ENCODE results near the gene GLRX2. TPM values are rescaled to one million over a fixed set of nuclear protein-coding genes. Genes with fewer than 3 reads are reported as not detected.

The GLRX2 gene
- total and polyA plus RNA-seq, 2 donors (not counting 1 experiment from before 2014, with no cell fraction given), result 15.9 to 27.2 TPM

GRCh38 chr1:193068013-193068412, 37.2 kb downstream of the GLRX2 start:
- no peak overlapping the region for H2AFZ ChIP-seq (ENCODE audit: low read length)
- H3K9ac ChIP-seq (ENCODE audit: insufficient read depth, low read length), result no peak overlapping the region
- H3K4me2 ChIP-seq (ENCODE audit: extremely low read depth, insufficient read depth, low read length), result no peak overlapping the region
- H3K4me3 ChIP-seq (replicated peaks in 1 of 4; ENCODE audit: control extremely low read depth in 1 of 4, insufficient read depth in 1 of 4, low read depth in 3 of 4, low read length in 4 of 4), result no peak overlapping the region
- H3K27me3 ChIP-seq (ENCODE audit: control insufficient read depth, insufficient read depth, low read length), result no peaks in the 10 kb centered on the region
- no peak for DNase-seq (ENCODE audit: low read depth in 2 of 2)
- no peaks in the 10 kb centered on the region for H3K36me3 ChIP-seq (ENCODE audit: control insufficient read depth, insufficient read depth, low read length)
- no peaks in the 10 kb centered on the region for H3K9me3 ChIP-seq (ENCODE audit: control insufficient read depth, insufficient read depth, low read depth, low read length)
- H3K4me1 ChIP-seq (ENCODE audit: control insufficient read depth, extremely low read depth, insufficient read depth, low read length), result no peaks in the 10 kb centered on the region
- peaks cover 58% of the 10 kb centered on the region for H3K79me2 ChIP-seq (ENCODE audit: control insufficient read depth, insufficient read depth, low read length)
- H4K20me1 ChIP-seq (ENCODE audit: control insufficient read depth, extremely low read depth, insufficient read depth, low read length), result no peaks in the 10 kb centered on the region
- H3K27ac ChIP-seq (ENCODE audit: insufficient read depth, low read length), result no peak overlapping the region
- TF ChIP-seq, protein P1, sequence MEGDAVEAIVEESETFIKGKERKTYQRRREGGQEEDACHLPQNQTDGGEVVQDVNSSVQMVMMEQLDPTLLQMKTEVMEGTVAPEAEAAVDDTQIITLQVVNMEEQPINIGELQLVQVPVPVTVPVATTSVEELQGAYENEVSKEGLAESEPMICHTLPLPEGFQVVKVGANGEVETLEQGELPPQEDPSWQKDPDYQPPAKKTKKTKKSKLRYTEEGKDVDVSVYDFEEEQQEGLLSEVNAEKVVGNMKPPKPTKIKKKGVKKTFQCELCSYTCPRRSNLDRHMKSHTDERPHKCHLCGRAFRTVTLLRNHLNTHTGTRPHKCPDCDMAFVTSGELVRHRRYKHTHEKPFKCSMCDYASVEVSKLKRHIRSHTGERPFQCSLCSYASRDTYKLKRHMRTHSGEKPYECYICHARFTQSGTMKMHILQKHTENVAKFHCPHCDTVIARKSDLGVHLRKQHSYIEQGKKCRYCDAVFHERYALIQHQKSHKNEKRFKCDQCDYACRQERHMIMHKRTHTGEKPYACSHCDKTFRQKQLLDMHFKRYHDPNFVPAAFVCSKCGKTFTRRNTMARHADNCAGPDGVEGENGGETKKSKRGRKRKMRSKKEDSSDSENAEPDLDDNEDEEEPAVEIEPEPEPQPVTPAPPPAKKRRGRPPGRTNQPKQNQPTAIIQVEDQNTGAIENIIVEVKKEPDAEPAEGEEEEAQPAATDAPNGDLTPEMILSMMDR (conservative IDR thresholded peaks at IDR 0.05 in 1 of 2, IDR thresholded peaks at IDR 0.05 in 1 of 2; ENCODE audit: low read depth in 1 of 2, low read length in 2 of 2), result no peak
- no peak for TF ChIP-seq EZH2 (IDR thresholded peaks at IDR 0.05; ENCODE audit: low read length, missing control alignments)

DNA sequence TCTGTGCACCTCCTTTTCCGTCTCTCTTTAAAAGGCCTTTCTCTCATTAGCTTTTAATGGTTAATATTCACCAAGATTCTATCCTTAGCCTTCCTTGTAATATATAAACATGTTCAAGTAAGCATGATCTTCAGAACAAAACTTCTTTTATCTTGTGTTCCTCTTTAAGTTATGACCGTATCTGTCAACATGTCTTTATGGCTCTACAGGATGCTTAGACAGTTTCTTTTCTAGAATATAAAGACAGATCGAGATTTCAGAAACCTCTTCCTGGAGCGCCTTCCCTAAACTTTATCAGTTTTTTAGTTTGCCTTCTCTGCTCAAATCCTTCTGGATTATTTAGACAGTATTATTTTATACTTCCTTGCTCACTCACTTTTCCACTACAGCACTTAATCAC, 38.6 kb downstream of the GLRX2 start:
- Histone ChIP-seq H3K9ac (ENCODE audit: insufficient read depth, low read length) (no peak overlapping the region), H4K20me1 (ENCODE audit: control insufficient read depth, extremely low read depth, insufficient read depth, low read length) (no peaks in the 10 kb centered on the region), H2AFZ (ENCODE audit: low read length) (no peak overlapping the region), H3K4me3 (replicated peaks in 1 of 4; ENCODE audit: control extremely low read depth in 1 of 4, insufficient read depth in 1 of 4, low read depth in 3 of 4, low read length in 4 of 4) (no peak overlapping the region), H3K9me3 (ENCODE audit: control insufficient read depth, insufficient read depth, low read depth, low read length) (no peaks in the 10 kb centered on the region), H3K79me2 (ENCODE audit: control insufficient read depth, insufficient read depth, low read length) (peaks cover 67% of the 10 kb centered on the region), H3K27me3 (ENCODE audit: control insufficient read depth, insufficient read depth, low read length) (no peaks in the 10 kb centered on the region), H3K27ac (ENCODE audit: insufficient read depth, low read length) (no peak overlapping the region), H3K4me2 (ENCODE audit: extremely low read depth, insufficient read depth, low read length) (no peak overlapping the region), H3K4me1 (ENCODE audit: control insufficient read depth, extremely low read depth, insufficient read depth, low read length) (no peaks in the 10 kb centered on the region), H3K36me3 (ENCODE audit: control insufficient read depth, insufficient read depth, low read length) (no peaks in the 10 kb centered on the region)
- DNase-seq (ENCODE audit: low read depth in 2 of 2), result no peak
- TF ChIP-seq, protein P1 (conservative IDR thresholded peaks at IDR 0.05 in 1 of 2, IDR thresholded peaks at IDR 0.05 in 1 of 2; ENCODE audit: low read depth in 1 of 2, low read length in 2 of 2), result no peak
- TF ChIP-seq EZH2 (IDR thresholded peaks at IDR 0.05; ENCODE audit: low read length, missing control alignments), result no peak

DNA sequence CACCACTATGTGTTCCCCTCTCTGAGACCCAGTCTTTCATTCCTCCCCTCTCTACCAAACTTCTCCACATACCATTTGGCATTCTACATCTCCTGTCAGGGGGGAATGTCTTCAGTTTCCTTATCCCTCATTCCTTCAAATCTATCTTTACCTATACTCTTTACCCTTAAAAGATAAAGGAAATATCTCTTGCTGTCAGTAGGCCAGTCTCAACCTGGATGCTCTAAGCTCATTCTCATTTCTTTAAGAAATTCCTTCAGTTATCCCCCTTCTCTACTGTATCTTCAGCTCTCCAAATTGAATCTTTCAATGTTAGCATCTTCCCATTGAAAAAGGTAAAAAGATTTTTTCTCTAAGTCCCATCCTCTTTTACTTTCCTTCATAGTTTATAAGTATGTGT, 39.3 kb downstream of the GLRX2 start:
- DNase-seq (ENCODE audit: low read depth in 2 of 2), result no peak
- H2AFZ ChIP-seq (ENCODE audit: low read length), result no peak overlapping the region
- H3K79me2 ChIP-seq (ENCODE audit: control insufficient read depth, insufficient read depth, low read length), result peaks cover 72% of the 10 kb centered on the region
- no peak overlapping the region for H3K4me2 ChIP-seq (ENCODE audit: extremely low read depth, insufficient read depth, low read length)
- H3K27me3 ChIP-seq (ENCODE audit: control insufficient read depth, insufficient read depth, low read length), result no peaks in the 10 kb centered on the region
- no peaks in the 10 kb centered on the region for H3K4me1 ChIP-seq (ENCODE audit: control insufficient read depth, extremely low read depth, insufficient read depth, low read length)
- H3K36me3 ChIP-seq (ENCODE audit: control insufficient read depth, insufficient read depth, low read length), result no peaks in the 10 kb centered on the region
- no peaks in the 10 kb centered on the region for H3K9me3 ChIP-seq (ENCODE audit: control insufficient read depth, insufficient read depth, low read depth, low read length)
- no peak for TF ChIP-seq EZH2 (IDR thresholded peaks at IDR 0.05; ENCODE audit: low read length, missing control alignments)
- TF ChIP-seq, protein P1 (conservative IDR thresholded peaks at IDR 0.05 in 1 of 2, IDR thresholded peaks at IDR 0.05 in 1 of 2; ENCODE audit: low read depth in 1 of 2, low read length in 2 of 2), result no peak
- H3K4me3 ChIP-seq (replicated peaks in 1 of 4; ENCODE audit: control extremely low read depth in 1 of 4, insufficient read depth in 1 of 4, low read depth in 3 of 4, low read length in 4 of 4), result no peak overlapping the region
- H3K27ac ChIP-seq (ENCODE audit: insufficient read depth, low read length), result no peak overlapping the region
- no peak overlapping the region for H3K9ac ChIP-seq (ENCODE audit: insufficient read depth, low read length)
- no peaks in the 10 kb centered on the region for H4K20me1 ChIP-seq (ENCODE audit: control insufficient read depth, extremely low read depth, insufficient read depth, low read length)
